NCI-H2029 treated with DMSO at 0.1 percent for 48 hours (cell line): Measurements from ENCODE around the gene KCNQ1.

Source experiments
- DNase-seq: peaks from one replicate; lab custom pipeline; 2025; lab: John Stamatoyannopoulos, UW

Gene KCNQ1

GRCh38 chr11:2860636-2861035 is 415.8 kb downstream of the KCNQ1 start:
- no peak for DNase-seq

- no peak for DNase-seq
Measured at GRCh38 chr11:2862395-2863275, 417.8 kb downstream of the KCNQ1 start.

- DNase-seq = no peak
Measured at GRCh38 chr11:2863276-2863618, 418.4 kb downstream of the KCNQ1 start.

GRCh38 chr11:2864901-2865300 is 420.1 kb downstream of the KCNQ1 start:
- no peak for DNase-seq

GRCh38 chr11:2865922-2866577 is 421.2 kb downstream of the KCNQ1 start:
- DNase-seq = no peak

- no peak for DNase-seq
Measured at GRCh38 chr11:2867142-2867541, 422.3 kb downstream of the KCNQ1 start.

GRCh38 chr11:2867722-2868505 is 423.1 kb downstream of the KCNQ1 start:
- DNase-seq = no peak

- no peak for DNase-seq
Measured at GRCh38 chr11:2868506-2869133, 423.8 kb downstream of the KCNQ1 start.

- no peak for DNase-seq
Measured at GRCh38 chr11:2869134-2869526, 424.3 kb downstream of the KCNQ1 start.

GRCh38 chr11:2869561-2870427 is 425.0 kb downstream of the KCNQ1 start:
- no peak for DNase-seq

- no peak for DNase-seq
Measured at GRCh38 chr11:2870460-2870859, 425.7 kb downstream of the KCNQ1 start.

- no peak for DNase-seq
Measured at GRCh38 chr11:2870969-2871680, 426.3 kb downstream of the KCNQ1 start.

- DNase-seq = no peak
Measured at GRCh38 chr11:2874963-2875362, 430.2 kb downstream of the KCNQ1 start.

GRCh38 chr11:2877474-2877873 is 432.7 kb downstream of the KCNQ1 start:
- DNase-seq = no peak

- no peak for DNase-seq
Measured at GRCh38 chr11:2878782-2879181, 434.0 kb downstream of the KCNQ1 start.

GRCh38 chr11:2880646-2881045 is 435.8 kb downstream of the KCNQ1 start:
- no peak for DNase-seq

- DNase-seq = no peak
Measured at GRCh38 chr11:2881076-2881980, 436.5 kb downstream of the KCNQ1 start.

GRCh38 chr11:2881981-2882375 is 437.2 kb downstream of the KCNQ1 start:
- no peak for DNase-seq

- no peak for DNase-seq
Measured at GRCh38 chr11:2882396-2883110, 437.7 kb downstream of the KCNQ1 start.
